Activated CD8-positive, alpha-beta memory T cell treated with anti-CD3 and anti-CD28 coated beads for 48 hours (primary cell): ENCODE measurements around the gene PUS1.

ENCODE experiments used
- DNase-seq, 3 experiments: peaks; one replicate each; pipeline ENCODE4 v3.0.0-alpha.2; 2020; ENCODE audit warnings: low read depth in 2 of 3, low spot score in 2 of 3

The PUS1 gene

DNA sequence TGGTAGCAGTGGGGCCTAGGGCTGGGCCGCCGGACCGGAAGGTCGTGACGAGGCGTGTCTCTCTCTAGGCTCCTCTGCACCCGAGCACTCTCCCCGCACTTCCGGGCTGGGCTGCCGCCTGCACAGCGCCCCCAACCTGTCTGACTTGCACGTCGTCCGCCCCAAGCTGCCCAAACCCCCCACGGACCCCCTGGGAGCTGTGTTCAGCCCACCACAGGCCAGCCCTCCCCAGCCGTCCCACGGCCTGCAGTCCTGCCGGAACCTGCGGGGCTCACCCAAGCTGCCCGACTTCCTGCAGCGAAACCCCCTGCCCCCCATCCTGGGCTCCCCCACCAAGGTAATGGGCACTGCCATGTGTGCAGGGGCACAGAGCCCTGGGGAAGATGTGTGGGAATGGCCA is 13.3 kb upstream of the PUS1 start:
- DNase-seq: no peak

DNA sequence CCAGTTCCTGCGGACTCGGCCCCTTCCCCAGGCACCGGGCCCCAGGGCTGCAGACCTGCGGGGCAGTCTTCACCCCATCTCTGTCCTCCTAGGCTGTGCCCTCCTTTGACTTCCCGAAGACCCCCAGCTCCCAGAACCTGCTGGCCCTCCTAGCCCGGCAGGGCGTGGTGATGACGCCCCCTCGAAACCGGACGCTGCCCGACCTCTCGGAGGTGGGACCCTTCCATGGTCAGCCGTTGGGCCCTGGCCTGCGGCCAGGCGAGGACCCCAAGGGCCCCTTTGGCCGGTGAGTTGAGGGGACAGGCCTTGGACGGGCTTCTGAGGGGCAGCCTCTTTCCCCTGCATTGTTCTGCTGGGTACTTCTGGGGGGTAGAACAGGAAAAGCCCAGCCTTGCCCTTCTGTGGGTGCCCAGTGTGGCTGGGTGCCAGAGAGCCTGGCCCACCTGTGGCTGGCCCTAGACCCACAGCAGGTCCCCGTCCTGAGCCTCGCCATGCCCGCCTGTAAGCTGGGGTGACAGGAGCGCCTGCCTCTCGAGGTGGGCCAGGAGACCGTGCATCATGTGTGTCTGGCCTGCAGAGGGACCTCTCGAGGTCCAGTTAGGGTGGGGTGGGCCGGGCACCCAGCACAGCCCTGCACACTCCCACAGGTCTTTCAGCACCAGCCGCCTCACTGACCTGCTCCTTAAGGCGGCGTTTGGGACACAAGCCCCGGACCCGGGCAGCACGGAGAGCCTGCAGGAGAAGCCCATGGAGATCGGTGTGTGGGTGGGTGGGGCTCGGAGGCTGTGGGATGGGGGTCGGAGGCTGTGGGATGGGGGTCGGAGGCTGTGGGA is 12.6 kb upstream of the PUS1 start:
- no peak for DNase-seq

DNA sequence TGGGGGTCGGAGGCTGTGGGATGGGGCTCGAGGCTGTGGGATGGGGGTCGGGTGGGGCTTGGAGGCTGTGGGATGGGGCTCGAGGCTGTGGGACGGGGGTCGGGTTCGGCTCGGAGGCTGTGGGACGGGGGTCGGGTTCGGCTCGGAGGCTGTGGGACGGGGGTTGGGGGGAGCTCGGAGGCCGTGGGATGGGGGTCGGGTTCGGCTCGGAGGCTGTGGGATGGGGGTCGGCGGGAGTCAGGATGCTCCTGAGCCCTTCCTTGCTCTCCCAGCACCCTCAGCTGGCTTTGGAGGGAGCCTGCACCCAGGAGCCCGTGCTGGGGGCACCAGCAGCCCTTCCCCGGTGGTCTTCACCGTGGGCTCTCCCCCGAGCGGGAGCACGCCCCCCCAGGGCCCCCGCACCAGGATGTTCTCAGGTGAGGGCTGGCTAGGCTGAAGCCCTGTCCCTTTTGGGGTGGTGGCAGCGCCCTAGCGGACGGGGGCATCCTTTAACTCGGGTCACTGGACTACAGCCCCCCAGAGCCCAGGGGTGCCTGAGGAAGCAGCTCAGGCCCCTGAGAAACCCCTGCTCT is 11.9 kb upstream of the PUS1 start:
- DNase-seq: no peak

DNA sequence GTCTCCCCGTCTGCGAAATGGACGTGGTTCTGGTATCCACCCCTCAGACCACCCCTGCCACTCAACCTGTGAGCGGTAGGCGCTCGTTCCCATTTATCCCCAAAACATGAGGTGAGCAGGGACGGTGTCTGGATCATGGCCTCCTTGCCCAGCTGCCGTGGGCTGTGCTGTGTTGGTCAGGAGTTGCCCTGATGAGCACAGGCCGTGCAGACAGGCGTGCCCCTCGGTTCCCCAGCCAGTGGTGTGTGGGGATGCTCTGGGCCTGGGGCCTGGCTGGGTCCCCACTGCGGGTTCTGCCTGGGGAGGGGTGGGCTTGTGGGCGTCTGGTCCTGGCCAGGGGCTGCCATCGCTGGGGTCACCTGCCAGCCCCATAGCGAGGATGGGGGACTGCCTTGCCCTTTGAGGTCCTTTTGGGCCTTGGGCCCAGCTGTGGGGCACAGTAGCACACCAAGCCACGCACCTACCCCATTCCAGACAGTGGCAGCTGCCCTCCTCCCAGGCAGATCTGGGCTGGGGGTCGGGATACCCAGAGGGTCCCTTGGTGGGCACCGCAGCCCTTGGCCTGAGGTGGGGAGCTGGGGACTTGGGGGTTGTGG is 11.3 kb upstream of the PUS1 start:
- DNase-seq: no peak

DNA sequence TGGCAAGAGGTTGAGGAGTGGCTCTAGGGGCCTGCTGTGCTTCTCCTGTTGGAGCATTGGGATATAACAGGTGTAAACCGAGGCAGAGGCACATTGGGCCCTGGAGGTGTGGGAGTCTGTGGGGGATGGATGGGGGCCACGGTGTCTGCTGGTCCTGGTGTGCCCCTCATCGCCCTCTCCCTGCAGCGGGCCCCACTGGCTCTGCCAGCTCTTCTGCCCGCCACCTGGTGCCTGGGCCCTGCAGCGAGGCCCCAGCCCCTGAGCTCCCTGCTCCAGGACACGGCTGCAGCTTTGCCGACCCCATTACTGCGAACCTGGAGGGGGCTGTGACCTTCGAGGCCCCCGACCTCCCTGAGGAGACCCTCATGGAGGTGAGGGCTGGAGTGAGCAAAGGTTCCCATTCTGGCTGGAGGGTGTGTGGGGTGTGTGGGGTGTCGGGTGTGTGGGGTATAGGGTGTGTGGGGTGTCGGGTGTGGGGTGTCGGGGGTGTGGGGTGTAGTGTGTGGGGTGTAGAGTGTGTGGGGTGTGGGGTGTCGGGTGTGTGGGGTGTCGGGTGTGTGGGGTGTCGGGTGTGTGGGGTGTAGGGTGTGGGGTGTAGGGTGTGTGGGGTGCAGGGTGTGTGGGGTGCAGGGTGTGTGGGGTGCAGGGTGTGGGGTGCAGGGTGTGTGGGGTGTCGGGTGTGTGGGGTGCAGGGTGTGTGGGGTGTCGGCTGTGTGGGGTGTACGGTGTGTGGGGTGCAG is 10.6 kb upstream of the PUS1 start:
- no peak for DNase-seq

DNA sequence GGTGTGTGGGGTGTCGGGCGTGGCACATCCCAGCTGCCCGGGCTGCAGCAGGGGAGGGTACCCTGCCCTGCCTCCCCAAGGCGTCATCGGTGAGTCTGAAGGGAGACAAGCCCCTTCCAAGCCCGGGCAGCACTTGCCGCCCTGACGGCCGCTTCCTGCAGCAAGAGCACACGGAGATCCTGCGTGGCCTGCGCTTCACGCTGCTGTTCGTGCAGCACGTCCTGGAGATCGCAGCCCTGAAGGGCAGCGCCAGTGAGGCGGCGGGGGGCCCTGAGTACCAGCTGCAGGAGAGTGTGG is 10.1 kb upstream of the PUS1 start:
- DNase-seq: no peak

DNA sequence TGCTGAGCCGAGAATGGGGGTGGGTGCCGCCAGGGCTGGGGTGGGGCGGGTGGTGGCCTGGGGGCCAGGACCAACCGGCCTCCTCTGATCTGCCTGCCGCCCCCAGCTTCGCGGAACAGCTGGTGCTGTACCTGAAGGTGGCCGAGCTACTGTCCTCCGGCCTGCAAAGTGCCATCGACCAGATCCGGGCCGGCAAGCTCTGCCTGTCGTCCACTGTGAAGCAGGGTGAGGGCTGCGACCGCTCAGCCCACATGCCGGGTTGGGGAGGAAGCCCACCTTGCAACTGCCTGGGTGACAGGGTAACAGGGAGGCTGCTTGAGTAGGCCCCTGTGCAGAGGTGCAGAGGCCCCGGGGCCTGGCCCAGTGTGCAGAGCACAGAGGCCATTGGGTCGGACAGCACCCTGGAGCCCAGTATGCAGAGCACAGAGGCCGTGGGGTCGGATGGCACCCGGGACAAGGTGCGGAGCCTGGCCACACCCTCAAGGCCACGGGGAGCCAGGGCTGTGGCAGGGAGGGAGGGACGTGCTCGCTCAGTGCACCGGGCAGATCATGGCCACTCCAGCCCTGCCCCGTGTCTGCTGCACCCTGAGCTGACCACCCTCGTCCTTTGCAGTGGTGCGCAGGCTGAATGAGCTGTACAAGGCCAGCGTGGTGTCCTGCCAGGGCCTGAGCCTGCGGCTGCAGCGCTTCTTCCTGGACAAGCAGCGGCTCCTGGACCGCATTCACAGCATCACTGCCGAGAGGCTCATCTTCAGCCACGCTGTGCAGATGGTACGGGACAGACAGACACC is 9.5 kb upstream of the PUS1 start:
- no peak for DNase-seq

DNA sequence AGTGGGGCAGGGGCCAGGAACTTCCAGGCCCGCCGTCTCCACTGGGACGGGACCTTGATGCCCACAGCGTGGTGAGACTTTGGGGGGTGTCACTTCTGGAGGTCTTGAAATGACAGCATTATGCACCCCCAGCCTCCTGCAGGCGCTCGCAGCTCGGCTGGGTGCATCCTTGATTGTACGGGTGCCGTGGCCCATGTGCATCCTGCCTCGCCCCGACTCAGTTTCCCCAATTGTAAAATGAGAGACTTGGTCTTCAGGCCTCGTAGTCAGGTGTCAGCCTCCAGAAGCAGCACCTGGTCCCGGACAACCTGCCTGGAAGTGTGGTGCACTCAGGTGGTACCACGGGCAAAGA is 8.9 kb upstream of the PUS1 start:
- DNase-seq: no peak

DNA sequence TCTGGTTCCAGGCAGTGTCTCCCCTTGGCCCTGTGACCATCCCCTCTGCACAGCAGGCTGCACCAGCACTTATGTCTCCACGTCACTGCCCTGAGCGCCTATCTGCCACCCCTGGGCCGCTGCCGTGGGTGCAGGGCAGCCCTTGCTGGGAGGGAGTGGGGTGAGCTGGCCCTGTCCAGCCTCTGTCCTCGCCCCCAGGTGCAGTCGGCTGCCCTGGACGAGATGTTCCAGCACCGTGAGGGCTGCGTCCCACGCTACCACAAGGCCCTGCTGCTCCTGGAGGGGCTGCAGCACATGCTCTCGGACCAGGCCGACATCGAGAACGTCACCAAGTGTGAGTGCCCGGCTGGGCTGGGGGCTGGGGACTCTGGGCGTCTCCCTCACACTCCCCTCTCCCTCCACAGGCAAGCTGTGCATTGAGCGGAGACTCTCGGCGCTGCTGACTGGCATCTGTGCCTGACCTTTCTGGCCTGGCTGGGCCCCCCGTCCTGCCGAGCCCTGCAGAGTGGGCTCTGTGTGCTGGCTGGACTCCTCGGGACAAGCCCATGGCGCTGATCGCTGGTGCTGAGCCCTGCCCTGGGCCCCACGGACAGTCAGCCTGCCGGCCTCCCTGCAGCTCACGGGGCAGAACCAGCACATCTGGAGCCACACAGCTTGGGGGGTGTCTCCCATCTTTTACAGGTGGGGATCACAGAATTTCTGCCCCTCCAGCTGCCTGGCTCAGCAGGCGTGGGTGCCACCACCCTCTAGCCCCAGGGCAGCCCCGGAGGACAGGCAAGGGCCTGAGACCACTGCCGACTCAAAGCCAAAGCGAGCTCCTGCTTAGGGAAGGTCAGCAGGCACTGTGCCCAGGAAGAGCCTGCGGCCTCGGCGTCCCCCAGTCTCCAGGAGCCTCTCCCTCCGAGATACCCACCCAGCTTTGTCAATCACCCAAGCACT is 7.9 kb upstream of the PUS1 start:
- DNase-seq: no peak

DNA sequence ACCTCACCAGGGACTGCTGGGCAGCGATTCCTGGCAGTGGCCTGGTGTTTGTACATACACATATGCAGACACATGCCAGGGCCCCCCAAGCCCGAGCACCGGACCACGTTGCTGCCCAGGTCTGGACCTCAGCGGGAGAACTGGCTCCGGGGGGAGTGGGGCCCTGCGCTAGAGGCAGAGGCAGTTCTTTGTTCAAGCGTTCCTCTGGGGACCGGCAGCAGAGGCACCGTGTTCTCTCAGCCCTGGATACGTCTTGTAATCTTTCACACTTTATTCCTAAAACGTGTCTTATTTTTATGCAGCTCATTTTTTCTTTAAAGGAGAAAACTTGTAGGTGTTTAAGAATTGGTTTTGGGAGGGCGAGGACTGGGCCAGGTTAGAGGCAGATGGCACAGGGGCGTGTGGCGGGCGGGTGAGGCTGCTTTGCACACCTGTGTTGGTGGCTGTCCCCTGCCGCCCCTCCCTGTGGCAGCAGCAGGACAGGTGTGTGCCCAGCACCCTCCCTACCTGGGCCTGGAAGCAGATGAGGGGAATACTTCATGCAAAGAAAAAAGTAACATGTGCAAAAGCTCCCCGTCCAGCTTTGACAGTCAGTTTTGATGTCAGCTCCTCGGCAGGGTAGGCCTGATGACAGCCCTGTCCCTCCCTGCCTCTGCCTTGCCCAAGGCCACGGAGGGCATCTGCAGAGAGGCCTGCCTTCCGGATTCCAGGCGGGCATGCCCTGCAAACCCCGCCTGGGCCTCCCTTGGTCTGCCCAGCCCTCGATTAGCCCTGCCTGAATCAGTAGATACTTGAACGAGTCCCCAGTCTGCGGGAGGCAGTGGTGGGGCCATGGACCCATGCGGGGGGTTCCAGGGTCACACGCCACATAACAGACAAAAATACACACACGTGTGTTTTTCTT is 7.0 kb upstream of the PUS1 start:
- DNase-seq: no peak

DNA sequence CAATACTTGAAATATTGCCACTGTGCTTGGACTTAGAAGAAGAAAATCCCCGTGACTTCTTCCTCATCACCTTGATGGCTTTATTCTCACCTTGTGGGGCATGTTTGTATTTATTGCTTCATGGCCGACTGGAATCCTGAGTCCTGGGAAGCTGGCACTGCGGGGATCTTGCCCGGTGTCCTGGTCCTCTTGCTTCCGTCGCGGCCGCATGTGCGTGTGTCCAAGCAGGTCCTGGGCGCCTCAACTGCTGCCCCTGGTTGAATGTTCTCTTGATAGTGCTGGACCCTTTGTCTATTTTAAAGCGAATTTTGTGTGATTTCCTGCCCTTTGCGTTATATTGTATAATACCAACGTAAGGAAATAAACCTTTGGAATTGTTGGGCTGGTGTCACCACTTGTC is 6.3 kb upstream of the PUS1 start:
- DNase-seq: no peak

DNA sequence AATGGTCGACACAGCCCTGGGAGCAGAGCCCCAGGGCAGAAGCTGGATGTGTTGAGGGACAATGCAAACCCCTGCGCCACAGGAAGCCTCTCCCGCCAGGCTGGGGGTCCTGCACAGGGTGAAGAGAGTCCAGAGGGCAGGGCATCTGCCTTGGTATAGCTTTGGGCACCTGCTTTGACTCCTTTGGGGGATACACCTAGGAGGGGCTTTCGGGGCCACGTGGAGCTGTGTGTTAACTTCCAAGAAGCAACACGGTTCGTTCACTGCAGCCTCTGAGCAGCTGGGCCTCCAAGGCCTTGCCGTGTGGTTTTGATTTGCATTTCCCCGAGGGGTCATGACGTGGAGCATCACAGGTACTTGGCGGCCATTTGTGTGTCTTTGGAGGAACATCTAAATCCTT is 5.8 kb upstream of the PUS1 start:
- no peak for DNase-seq

DNA sequence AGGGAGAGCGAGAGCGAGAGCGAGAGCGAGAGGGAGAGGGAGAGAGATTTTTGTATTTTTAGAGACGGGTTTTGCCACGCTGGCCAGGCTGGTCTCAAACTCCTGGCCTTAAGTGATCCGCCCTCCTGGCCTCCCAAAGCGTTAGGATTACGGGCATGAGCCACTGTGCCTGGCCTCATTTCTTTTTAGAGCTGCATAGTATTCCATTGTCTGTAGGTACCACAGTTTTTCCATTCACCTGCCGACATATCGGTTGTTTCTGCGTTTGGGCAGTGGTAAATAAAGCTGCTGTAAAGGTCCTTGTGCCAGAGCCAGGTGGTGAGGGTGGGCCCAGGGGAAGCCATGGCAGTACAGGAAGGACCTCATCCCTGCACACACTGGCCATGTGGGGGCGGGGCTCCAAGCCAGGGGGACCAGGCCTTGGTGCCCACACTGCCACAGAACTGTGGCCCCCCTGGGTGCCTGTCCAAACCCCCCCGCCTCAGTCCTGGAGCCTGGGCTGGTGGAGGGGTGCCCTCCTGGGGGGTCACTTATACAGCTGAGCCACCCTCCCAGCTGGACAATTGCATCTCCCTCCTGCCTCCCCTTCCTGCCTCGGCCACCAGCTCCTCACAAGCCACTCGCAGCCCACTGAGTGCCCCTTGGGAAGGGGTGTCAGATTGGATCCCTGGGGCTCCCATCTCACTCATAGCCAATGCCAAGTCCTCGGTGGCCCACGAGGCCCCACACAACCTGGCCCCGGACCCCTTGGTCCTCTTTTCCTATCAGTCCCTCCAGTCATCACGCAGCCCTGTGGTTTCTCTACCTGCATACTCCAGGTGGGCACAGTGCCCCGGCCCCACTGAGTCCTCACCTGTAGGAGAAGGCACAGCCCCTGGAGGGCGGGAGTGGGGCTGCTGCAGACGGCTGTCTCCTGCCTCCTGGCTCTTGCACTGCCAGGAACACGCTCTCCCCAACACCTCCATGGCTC is 1.7 kb upstream of the PUS1 start:
- no peak for DNase-seq

DNA sequence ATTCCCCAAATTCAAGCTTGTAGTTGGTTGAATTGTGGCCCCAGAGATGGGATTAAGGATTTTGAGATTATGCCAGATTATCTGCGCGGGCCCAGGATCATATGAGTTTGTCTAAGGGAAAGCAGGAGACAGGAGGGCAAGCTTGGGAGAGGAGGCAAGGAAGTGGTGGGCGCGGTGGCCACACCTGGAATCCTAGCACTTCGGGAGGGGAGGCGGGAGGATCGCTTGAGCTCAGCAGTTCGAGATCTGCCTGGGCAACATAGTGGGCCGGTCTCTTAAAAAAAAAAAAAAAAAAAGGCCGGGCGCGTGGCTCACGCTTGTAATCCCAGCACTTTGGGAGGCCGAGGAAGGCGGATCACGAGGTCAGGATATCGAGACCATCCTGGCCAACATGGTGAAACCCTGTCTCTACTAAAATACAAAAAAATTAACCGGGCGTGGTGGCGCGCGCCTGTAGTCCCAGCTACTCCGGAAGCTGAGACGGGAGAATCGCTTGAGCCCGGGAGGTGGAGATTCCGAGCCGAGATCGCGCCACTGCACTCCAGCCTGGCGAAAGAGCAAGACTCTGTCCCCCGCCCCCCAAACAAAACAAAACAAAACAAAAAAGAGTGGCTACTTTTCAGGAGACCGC is 881 bp upstream of the PUS1 start:
- DNase-seq: peak in 1 of 3 experiments; percentile 18

DNA sequence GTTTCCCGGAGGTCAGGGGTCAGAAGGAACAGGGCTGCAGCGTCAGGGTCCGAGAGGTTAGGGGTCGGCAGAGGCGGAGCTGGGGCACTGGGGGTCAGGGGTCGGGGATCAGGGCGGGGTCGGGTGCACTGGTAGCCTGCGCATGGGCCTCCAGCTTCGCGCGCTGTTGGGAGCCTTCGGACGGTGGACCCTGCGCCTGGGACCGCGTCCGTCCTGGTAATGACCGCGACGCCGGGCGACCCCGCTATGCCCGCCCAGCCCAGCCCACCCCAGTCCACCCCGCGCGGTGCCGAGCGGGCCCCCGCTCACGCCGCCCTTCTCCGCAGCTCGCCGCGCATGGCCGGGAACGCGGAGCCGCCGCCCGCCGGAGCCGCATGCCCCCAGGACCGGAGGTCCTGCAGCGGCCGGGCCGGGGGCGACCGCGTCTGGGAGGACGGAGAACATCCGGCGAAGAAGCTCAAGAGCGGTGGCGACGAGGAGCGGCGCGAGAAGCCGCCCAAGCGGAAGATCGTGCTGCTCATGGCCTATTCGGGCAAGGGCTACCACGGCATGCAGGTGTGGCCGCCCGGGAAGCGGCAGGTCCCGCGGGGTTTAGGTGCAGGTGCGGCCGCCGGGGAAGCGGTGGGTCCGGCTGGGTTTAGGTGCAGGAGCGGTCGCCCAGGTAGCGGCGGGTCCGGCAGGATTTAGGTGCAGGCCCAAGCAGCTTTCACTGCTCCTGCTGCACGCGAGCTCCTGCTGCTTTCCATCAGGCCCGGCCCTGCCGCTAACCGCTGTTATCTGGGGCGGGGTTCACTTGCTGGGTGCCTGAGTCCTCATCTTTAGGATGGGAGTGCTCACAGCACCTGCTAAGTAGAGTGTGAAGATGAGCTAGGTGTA is 743 bp downstream of the PUS1 start:
- DNase-seq: no peak

DNA sequence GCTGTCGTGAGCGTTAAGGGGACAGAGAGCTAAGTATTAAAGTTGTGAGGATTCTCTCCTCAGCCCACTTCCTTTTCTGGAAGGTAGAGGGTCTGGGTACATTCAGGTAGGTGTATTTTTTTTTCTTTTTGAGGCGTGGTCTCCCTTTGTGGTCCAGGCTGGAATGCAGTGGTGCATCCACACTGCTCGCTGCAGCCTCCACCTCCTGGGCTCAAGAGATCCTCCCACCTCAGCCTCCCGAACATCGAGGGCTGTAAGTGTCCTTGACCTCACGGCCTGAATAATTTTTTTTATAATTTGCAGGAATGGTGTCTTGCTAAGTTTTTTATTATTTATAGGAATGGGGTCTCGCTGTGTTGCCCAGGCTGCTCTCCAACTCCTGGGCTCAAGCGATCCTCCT is 1.4 kb downstream of the PUS1 start:
- DNase-seq: no peak

DNA sequence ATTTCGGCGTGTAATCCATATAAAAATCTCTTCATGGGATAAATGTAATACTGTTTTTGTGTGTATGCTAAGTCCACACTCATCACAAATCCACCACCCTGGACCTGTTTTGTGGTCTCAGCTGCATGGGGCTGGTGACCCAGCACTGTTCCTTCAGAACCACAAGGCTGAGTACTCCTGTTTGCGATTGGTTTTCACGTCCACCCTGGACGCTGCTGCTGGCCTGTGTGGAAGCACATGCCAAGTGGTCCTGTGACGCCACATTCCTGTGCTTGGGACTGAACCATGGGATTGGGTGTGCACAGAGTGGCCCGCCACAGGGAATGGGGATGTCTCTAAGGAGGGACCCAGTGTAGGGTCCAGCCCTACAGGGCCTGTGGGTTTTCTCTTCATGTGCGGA is 4.3 kb downstream of the PUS1 start:
- DNase-seq: no peak
